NCI-H2227 (cell line): ENCODE data around the gene AVEN.
"Not testable (repeated sequence)": the region's sequence is repeated elsewhere in the genome, so short reads cannot be mapped to it uniquely, and the experiment has no call there.

Source experiments
- DNase-seq: peaks from one replicate; lab custom pipeline; 2025; ENCODE audit not compliant: unreplicated experiment; lab: John Stamatoyannopoulos, UW

AVEN gene

GRCh38 chr15:34043391-34043790 lies 4.4 kb upstream of the AVEN start:
- no peak for DNase-seq

GRCh38 chr15:34039790-34040113 lies 748 bp upstream of the AVEN start:
- DNase-seq = no peak

- peak; percentile 77 for DNase-seq
Observed at GRCh38 chr15:34038023-34038870, 757 bp downstream of the AVEN start.

GRCh38 chr15:34031987-34032760 lies 6.8 kb downstream of the AVEN start:
- no peak for DNase-seq

GRCh38 chr15:34027606-34028005 lies 11.4 kb downstream of the AVEN start:
- no peak for DNase-seq

- DNase-seq = peak; percentile 2
Observed at GRCh38 chr15:34025252-34025651, 13.8 kb downstream of the AVEN start.

- no peak for DNase-seq
Observed at GRCh38 chr15:34023907-34024306, 15.1 kb downstream of the AVEN start.

GRCh38 chr15:34019369-34019990 lies 19.5 kb downstream of the AVEN start:
- no peak for DNase-seq

- DNase-seq = not testable (repeated sequence)
Observed at GRCh38 chr15:34018738-34019137, 20.3 kb downstream of the AVEN start.

GRCh38 chr15:34018021-34018645 lies 20.9 kb downstream of the AVEN start:
- no peak for DNase-seq

- DNase-seq = no peak
Observed at GRCh38 chr15:34014556-34014955, 24.4 kb downstream of the AVEN start.

GRCh38 chr15:34013746-34014145 lies 25.3 kb downstream of the AVEN start:
- no peak for DNase-seq

- no peak for DNase-seq
Observed at GRCh38 chr15:34012461-34013028, 26.5 kb downstream of the AVEN start.

- no peak for DNase-seq
Observed at GRCh38 chr15:34011481-34011880, 27.5 kb downstream of the AVEN start.

- DNase-seq = no peak
Observed at GRCh38 chr15:34010921-34011320, 28.1 kb downstream of the AVEN start.

GRCh38 chr15:34009656-34010055 lies 29.3 kb downstream of the AVEN start:
- no peak for DNase-seq

- no peak for DNase-seq
Observed at GRCh38 chr15:34006381-34006780, 32.6 kb downstream of the AVEN start.

- no peak for DNase-seq
Observed at GRCh38 chr15:34001536-34001935, 37.5 kb downstream of the AVEN start.

- not testable (repeated sequence) for DNase-seq
Observed at GRCh38 chr15:33995666-33996065, 43.3 kb downstream of the AVEN start.

GRCh38 chr15:33994005-33994615 lies 44.9 kb downstream of the AVEN start:
- DNase-seq = peak; percentile 28

- DNase-seq = no peak
Observed at GRCh38 chr15:33988384-33988783, 50.6 kb downstream of the AVEN start.
